Common myeloid progenitor, CD34-positive (primary cell): ENCODE measurements around the gene P2RX2.

ENCODE experiments used
- CTCF ChIA-PET: fragments of 350-600 bp; sonication (Branson Sonifier 250); formaldehyde crosslinking; loops from one replicate; lab custom pipeline; 2021; ENCODE audit warnings: antibody characterized with exemption; lab: Charles Lee
- POLR2A ChIA-PET: fragments of 350-600 bp; sonication (Branson Sonifier 250); formaldehyde crosslinking; loops from one replicate; lab custom pipeline; 2021; ENCODE audit warnings: antibody characterized with exemption; lab: Charles Lee
- DNase-seq, 3 donors: peaks; one replicate each; pipeline versions ENCODE4 v3.0.0 to v3.0.0-alpha.2; 2013
- H3K27ac ChIP-seq, 2 experiments: 1 replicate in 1 of 2; 2 replicates in 1 of 2; pipeline ENCODE4 v1.7.0; 2013; ENCODE audit warnings: inconsistent platforms in 2 of 2, low read length in 2 of 2, mild to moderate bottlenecking in 2 of 2, low read depth in 1 of 2, moderate library complexity in 1 of 2; ENCODE audit not compliant: severe bottlenecking in 2 of 2, insufficient read depth in 1 of 2, poor library complexity in 1 of 2
- H3K27me3 ChIP-seq, 5 experiments: replicated peaks in 2 of 5; 1 replicate in 3 of 5; 2 replicates in 2 of 5; pipeline versions ENCODE4 v1.6.1 to v1.7.0; 2013; ENCODE audit warnings: low read length in 4 of 5, mild to moderate bottlenecking in 2 of 5, moderate library complexity in 2 of 5, inconsistent platforms in 1 of 5; ENCODE audit not compliant: insufficient read depth in 5 of 5, control insufficient read depth in 4 of 5
- H3K36me3 ChIP-seq, 4 experiments: 1 replicate in 2 of 4; 2 replicates in 2 of 4; pipeline versions ENCODE4 v1.6.1 to v1.7.0; 2013; ENCODE audit warnings: low read length in 3 of 4, control low read depth in 1 of 4, mild to moderate bottlenecking in 1 of 4; ENCODE audit not compliant: control insufficient read depth in 4 of 4, insufficient read depth in 4 of 4
- H3K4me1 ChIP-seq, 4 experiments: 1 replicate in 3 of 4; 2 replicates in 1 of 4; pipeline versions ENCODE4 v1.6.1 to v1.7.1; 2013; ENCODE audit warnings: low read length in 3 of 4, mild to moderate bottlenecking in 3 of 4, control low read depth in 1 of 4, inconsistent platforms in 1 of 4, moderate library complexity in 1 of 4; ENCODE audit not compliant: control insufficient read depth in 4 of 4, insufficient read depth in 4 of 4; ENCODE audit errors: control extremely low read depth in 1 of 4
- H3K4me3 ChIP-seq, 7 experiments: 1 replicate in 4 of 7; 2 replicates in 3 of 7; pipeline versions ENCODE4 v1.5.1 to v1.7.0; 2013; ENCODE audit warnings: mild to moderate bottlenecking in 7 of 7, low read length in 6 of 7, moderate library complexity in 6 of 7, inconsistent platforms in 2 of 7, low read depth in 2 of 7, control low read depth in 1 of 7; ENCODE audit not compliant: insufficient read depth in 4 of 7, control insufficient read depth in 1 of 7; ENCODE audit errors: extremely low read depth in 1 of 7
- H3K9me3 ChIP-seq, 5 experiments: 1 replicate in 4 of 5; 2 replicates in 1 of 5; pipeline versions ENCODE4 v1.6.1 to v1.7.1; 2013; ENCODE audit warnings: low read length in 4 of 5, mild to moderate bottlenecking in 2 of 5, inconsistent platforms in 1 of 5, low read depth in 1 of 5, moderate library complexity in 1 of 5; ENCODE audit not compliant: control insufficient read depth in 4 of 5, insufficient read depth in 2 of 5; ENCODE audit errors: control extremely low read depth in 1 of 5
- WGBS: methylation state at CpG from one replicate; pipeline ENCODE4 v1.1.5; 2013; ENCODE audit not compliant: insufficient coverage; 5-methylcytosine and 5-hydroxymethylcytosine counted together

The P2RX2 gene

GRCh38 chr12:132578826-132579225, 39.8 kb upstream of the P2RX2 start:
- WGBS: 69% methylated on average over 3 of the region's 11 CpGs
- Histone ChIP-seq H3K36me3 (peaks cover 4 to 82% (median 54%) of the 10 kb centered on the region in 4 experiments), H3K9me3 (no peaks in the 10 kb centered on the region), H3K4me3 (no peak overlapping the region), H3K4me1 (no peaks in the 10 kb centered on the region), H3K27me3 (no peaks in the 10 kb centered on the region), H3K27ac (no peak overlapping the region)
- CTCF ChIA-PET: no interaction called here
- POLR2A ChIA-PET: no interaction called here
- no peak for DNase-seq

- no peak overlapping the region for H3K4me3 ChIP-seq
- H3K36me3 ChIP-seq: peaks cover 4 to 77% (median 50%) of the 10 kb centered on the region in 4 experiments
- WGBS: 91% methylated on average over 10 of the region's 12 CpGs
- H3K4me1 ChIP-seq: no peaks in the 10 kb centered on the region
- H3K9me3 ChIP-seq: no peaks in the 10 kb centered on the region
- no peaks in the 10 kb centered on the region for H3K27me3 ChIP-seq
- DNase-seq: no peak
- no peak overlapping the region for H3K27ac ChIP-seq
- POLR2A ChIA-PET: no interaction called here
- CTCF ChIA-PET: interaction anchor here (0.6 kb wide), 2 partner anchors 11 to 169 kb away, joined by 3 read pairs; no protein-coding TSS in a partner anchor
Measured at GRCh38 chr12:132579744-132580143, 38.8 kb upstream of the P2RX2 start.

DNA sequence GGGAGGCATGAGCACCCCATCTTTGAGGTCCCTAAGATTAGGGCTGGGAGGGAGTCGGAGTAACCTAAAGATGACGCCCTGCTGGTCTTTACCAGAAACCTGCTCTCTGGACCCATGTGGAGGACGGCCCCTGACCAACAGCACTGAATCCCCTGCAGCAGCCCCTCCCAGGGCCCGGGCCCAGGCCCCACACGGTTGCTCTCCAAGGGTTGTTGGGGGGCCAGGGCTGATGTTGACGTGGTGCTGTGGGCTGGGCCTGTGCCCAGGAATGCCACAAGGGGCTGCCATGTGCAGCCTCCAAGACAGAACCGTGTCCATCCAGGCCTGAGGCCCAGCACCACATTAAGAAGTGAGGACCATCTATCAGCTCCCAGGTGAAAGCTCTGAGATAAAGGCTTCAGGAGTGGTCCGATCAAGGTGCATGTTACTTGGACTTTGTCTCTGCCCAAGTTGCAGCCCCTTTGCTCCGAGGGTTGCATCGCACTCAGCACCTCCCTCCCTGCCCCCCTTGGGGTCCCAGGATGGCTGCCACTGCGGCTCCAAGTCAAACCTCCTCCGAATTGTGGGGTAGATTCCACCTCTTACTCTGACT, 37.8 kb upstream of the P2RX2 start:
- H3K4me3 ChIP-seq: no peak overlapping the region
- 97% methylated on average over 12 of the region's 12 CpGs for WGBS

GRCh38 chr12:132581348-132582057, 37.1 kb upstream of the P2RX2 start:
- Histone ChIP-seq H3K36me3 (peaks cover 4 to 64% (median 41%) of the 10 kb centered on the region in 4 experiments), H3K9me3 (no peaks in the 10 kb centered on the region), H3K27ac (no peak overlapping the region), H3K27me3 (no peaks in the 10 kb centered on the region), H3K4me3 (no peak overlapping the region), H3K4me1 (no peaks in the 10 kb centered on the region)
- 93% methylated on average over 12 of the region's 17 CpGs for WGBS
- ChIA-PET CTCF (interaction anchor here (0.8 kb wide), 1 partner anchor 18 kb away, joined by 4 read pairs; no protein-coding TSS in a partner anchor), POLR2A (no interaction called here)
- no peak for DNase-seq

More for the DNA sequence above, 37.8 kb upstream of the P2RX2 start:
- ChIA-PET POLR2A (no interaction called here), CTCF (interaction anchor here (0.8 kb wide), 1 partner anchor 19 kb away, joined by 4 read pairs; no protein-coding TSS in a partner anchor)
- H3K27ac ChIP-seq: no peak overlapping the region
- DNase-seq: no peak
- peaks cover 4 to 69% (median 45%) of the 10 kb centered on the region in 4 experiments for H3K36me3 ChIP-seq
- H3K4me1 ChIP-seq: no peaks in the 10 kb centered on the region
- no peaks in the 10 kb centered on the region for H3K9me3 ChIP-seq
- H3K27me3 ChIP-seq: no peaks in the 10 kb centered on the region

GRCh38 chr12:132582058-132582420, 36.5 kb upstream of the P2RX2 start:
- H3K27me3 ChIP-seq: no peaks in the 10 kb centered on the region
- no peaks in the 10 kb centered on the region for H3K9me3 ChIP-seq
- H3K4me1 ChIP-seq: no peaks in the 10 kb centered on the region
- WGBS: 100% methylated on average over 11 of the region's 24 CpGs
- no peak for DNase-seq
- H3K4me3 ChIP-seq: no peak overlapping the region
- H3K27ac ChIP-seq: no peak overlapping the region
- ChIA-PET CTCF (no interaction called here), POLR2A (no interaction called here)
- peaks cover 4 to 59% (median 37%) of the 10 kb centered on the region in 4 experiments for H3K36me3 ChIP-seq

- POLR2A ChIA-PET: no interaction called here
- no peak overlapping the region for H3K4me3 ChIP-seq
- CTCF ChIA-PET: no interaction called here
- 97% methylated on average over 65 of the region's 89 CpGs for WGBS
- H3K9me3 ChIP-seq: no peaks in the 10 kb centered on the region
- no peaks in the 10 kb centered on the region for H3K27me3 ChIP-seq
- H3K27ac ChIP-seq: no peak overlapping the region
- H3K36me3 ChIP-seq: peaks cover 4 to 52% (median 32%) of the 10 kb centered on the region in 4 experiments
- no peak for DNase-seq
- no peaks in the 10 kb centered on the region for H3K4me1 ChIP-seq
Measured at GRCh38 chr12:132582582-132583410, 35.8 kb upstream of the P2RX2 start.

- Histone ChIP-seq H3K27me3 (no peaks in the 10 kb centered on the region), H3K4me1 (no peaks in the 10 kb centered on the region), H3K36me3 (peaks cover 4 to 46% (median 27%) of the 10 kb centered on the region in 4 experiments), H3K9me3 (no peaks in the 10 kb centered on the region), H3K27ac (no peak overlapping the region), H3K4me3 (no peak overlapping the region)
- no peak for DNase-seq
- CTCF ChIA-PET: no interaction called here
- POLR2A ChIA-PET: no interaction called here
- 97% methylated on average over 37 of the region's 50 CpGs for WGBS
Measured at GRCh38 chr12:132583411-132583710, 35.2 kb upstream of the P2RX2 start.
